Suprapubic skin (tissue), 4 donors: ENCODE data around the gene RNF114.

Source experiments
- EP300 ChIP-seq: sonication (generic); formaldehyde crosslinking; IDR thresholded peaks from one replicate; pipeline ENCODE4 v1.6.1; 2017; ENCODE audit warnings: antibody characterized with exemption
- POLR2AphosphoS5 ChIP-seq, 3 donors: sonication (generic); formaldehyde crosslinking; IDR thresholded peaks; one replicate each; pipeline ENCODE4 v1.6.1; 2017; ENCODE audit warnings: antibody characterized with exemption in 3 of 3
- TF ChIP-seq, protein P1 (sequence below), 2 donors: fragments of 200-600 bp in 1 of 2; fragments of 450-650 bp in 1 of 2; sonication (generic) in 1 of 2; IDR thresholded peaks; one replicate each; pipeline ENCODE4 v1.5.1; 2016 to 2019; ENCODE audit warnings: antibody characterized with exemption in 2 of 2, mild to moderate bottlenecking in 1 of 2, moderate library complexity in 1 of 2

DNA sequence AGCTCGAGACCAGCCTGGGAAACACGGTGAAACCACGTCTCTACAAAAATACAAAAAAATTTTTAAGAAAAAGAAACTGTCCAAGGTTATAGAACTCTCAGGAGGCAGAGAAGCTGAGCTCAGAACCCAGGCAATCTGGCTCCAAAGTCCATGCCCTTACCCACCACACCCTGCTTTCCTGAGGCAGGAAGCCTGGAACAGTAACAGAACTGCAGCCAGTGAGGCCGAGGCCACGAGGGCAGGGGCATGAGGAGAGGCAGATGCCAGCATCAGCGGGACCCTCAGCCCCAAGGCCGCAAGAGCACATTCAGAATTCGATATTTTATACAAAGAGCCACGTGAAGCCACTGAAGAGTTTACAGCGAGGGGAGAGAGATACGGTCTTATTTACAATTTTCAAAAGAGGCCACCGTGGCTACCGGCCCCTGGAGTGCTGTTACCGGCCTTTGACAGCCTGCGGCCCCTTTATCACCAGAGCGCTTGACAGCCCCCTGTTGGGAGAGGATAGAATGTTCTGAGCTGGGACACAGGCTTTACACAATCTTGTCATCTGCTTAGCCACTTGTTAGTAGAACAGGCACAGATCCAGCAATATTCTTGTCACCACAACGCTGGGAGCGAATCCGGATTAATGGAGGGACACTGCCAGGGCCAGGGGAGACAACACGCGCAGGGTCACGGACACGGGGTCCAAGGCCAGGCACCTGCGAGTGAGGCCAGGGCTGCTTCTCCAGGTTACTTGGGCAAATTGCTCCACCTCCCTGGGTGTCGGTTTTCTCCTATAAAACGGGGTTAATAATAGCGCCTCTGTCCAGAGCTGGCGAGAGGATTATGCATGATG, 26.5 kb upstream of the RNF114 start:
- TF ChIP-seq, protein P1, sequence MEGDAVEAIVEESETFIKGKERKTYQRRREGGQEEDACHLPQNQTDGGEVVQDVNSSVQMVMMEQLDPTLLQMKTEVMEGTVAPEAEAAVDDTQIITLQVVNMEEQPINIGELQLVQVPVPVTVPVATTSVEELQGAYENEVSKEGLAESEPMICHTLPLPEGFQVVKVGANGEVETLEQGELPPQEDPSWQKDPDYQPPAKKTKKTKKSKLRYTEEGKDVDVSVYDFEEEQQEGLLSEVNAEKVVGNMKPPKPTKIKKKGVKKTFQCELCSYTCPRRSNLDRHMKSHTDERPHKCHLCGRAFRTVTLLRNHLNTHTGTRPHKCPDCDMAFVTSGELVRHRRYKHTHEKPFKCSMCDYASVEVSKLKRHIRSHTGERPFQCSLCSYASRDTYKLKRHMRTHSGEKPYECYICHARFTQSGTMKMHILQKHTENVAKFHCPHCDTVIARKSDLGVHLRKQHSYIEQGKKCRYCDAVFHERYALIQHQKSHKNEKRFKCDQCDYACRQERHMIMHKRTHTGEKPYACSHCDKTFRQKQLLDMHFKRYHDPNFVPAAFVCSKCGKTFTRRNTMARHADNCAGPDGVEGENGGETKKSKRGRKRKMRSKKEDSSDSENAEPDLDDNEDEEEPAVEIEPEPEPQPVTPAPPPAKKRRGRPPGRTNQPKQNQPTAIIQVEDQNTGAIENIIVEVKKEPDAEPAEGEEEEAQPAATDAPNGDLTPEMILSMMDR (IDR thresholded peaks at IDR 0.05): no peak
- TF ChIP-seq POLR2AphosphoS5 (IDR thresholded peaks at IDR 0.05) (no peak), EP300 (no peak)
